OCI-LY1 (cell line): ENCODE results near the gene XPR1.

Experiments used
- CTCF ChIP-seq: fragments of 200-600 bp; sonication (generic), shearing (Covaris generic); IDR thresholded peaks from 2 replicates; pipeline ENCODE4 v1.5.1; 2017; ENCODE audit warnings: mild to moderate bottlenecking, antibody characterized with exemption, low read length, moderate library complexity, mixed read lengths
- EZH2 ChIP-seq: fragments of 200-600 bp; sonication (generic), shearing (Covaris generic); IDR thresholded peaks from 2 replicates; pipeline ENCODE4 v1.8.0; 2017; ENCODE audit warnings: borderline replicate concordance, mixed run types, mild to moderate bottlenecking, antibody characterized with exemption, low read length, moderate library complexity, mixed read lengths

GRCh38 chr1:180778782-180779398 lies 147.1 kb downstream of the XPR1 start:
- TF ChIP-seq CTCF: peak; percentile 73
- TF ChIP-seq EZH2: no peak
